CD4-positive, alpha-beta T cell treated with Interleukin-10 for 1 hour (primary cell): ENCODE results near the gene C5orf63.
"Not testable (repeated sequence)": the region's sequence is repeated elsewhere in the genome, so short reads cannot be mapped to it uniquely, and the experiment has no call there.

Experiments used
- DNase-seq: peaks from one replicate; pipeline ENCODE4 v3.0.0-alpha.2; 2020

The C5orf63 gene

GRCh38 chr5:127005282-127005681 is 68.0 kb downstream of the C5orf63 start:
- DNase-seq: not testable (repeated sequence)

GRCh38 chr5:127004721-127005120 is 68.6 kb downstream of the C5orf63 start:
- no peak for DNase-seq

- no peak for DNase-seq
These were observed 69.4 kb downstream of the C5orf63 start for GRCh38 chr5:127003798-127004495.

GRCh38 chr5:127002390-127002789 is 70.9 kb downstream of the C5orf63 start:
- no peak for DNase-seq

GRCh38 chr5:127001621-127002296 is 71.5 kb downstream of the C5orf63 start:
- no peak for DNase-seq
